Type B pancreatic cell (in vitro differentiated cells): ENCODE results near the gene TBC1D2. TPM values are rescaled to one million over a fixed set of nuclear protein-coding genes. Genes with fewer than 3 reads are reported as not detected.
"Not testable (repeated sequence)": the region's sequence is repeated elsewhere in the genome, so short reads cannot be mapped to it uniquely, and the experiment has no call there.

ENCODE experiments used
- DNase-seq: peaks from one replicate; pipeline ENCODE4 v3.0.0; 2021; ENCODE audit warnings: mixed read lengths; ENCODE audit not compliant: unreplicated experiment; ENCODE audit errors: extremely low spot score
- H3K27ac Mint-ChIP-seq: 2 replicates; pipeline ENCODE4 v1.8.0; 2021; ENCODE audit warnings: mild to moderate bottlenecking, mixed read lengths
- H3K27me3 Mint-ChIP-seq: 2 replicates; pipeline ENCODE4 v1.8.0; 2021; ENCODE audit warnings: mixed read lengths
- H3K36me3 Mint-ChIP-seq: 2 replicates; pipeline ENCODE4 v1.8.0; 2021; ENCODE audit warnings: mixed read lengths
- H3K4me1 Mint-ChIP-seq: one replicate; pipeline ENCODE4 v1.8.0; 2021; ENCODE audit warnings: mixed read lengths; ENCODE audit not compliant: unreplicated experiment
- H3K4me3 Mint-ChIP-seq: 2 replicates; pipeline ENCODE4 v1.8.0; 2021; ENCODE audit warnings: mild to moderate bottlenecking, mixed read lengths
- H3K9me3 Mint-ChIP-seq: 2 replicates; pipeline ENCODE4 v1.8.0; 2021; ENCODE audit warnings: mixed read lengths
- CTCF ChIP-seq: fragments of 200-600 bp; sonication (generic); conservative IDR thresholded peaks from 2 replicates; pipeline ENCODE4 v1.5.0; 2021; ENCODE audit warnings: antibody characterized with exemption, mild to moderate bottlenecking
- total RNA-seq: library from RNA; stranded (reverse); gene quantifications from 2 replicates; pipeline ENCODE4 v1.2.1, GENCODE V29; 2021; ENCODE audit warnings: low replicate concordance

TBC1D2 gene
- total RNA-seq, 1 donor from 2014 or later, result 9.4 TPM

- Mint-ChIP-seq H3K4me1 (peaks cover 7% of the 10 kb centered on the region), H3K36me3 (no peaks in the 10 kb centered on the region), H3K27ac (no peak overlapping the region), H3K9me3 (no peaks in the 10 kb centered on the region), H3K27me3 (no peaks in the 10 kb centered on the region), H3K4me3 (no peak overlapping the region)
- no peak for DNase-seq
- no peak for TF ChIP-seq CTCF
Observed at GRCh38 chr9:98288881-98289280, 33.4 kb upstream of the TBC1D2 start.

GRCh38 chr9:98287384-98287783 lies 31.9 kb upstream of the TBC1D2 start:
- TF ChIP-seq CTCF, result no peak
- H3K27me3 Mint-ChIP-seq, result peaks cover 3% of the 10 kb centered on the region
- H3K4me1 Mint-ChIP-seq, result peaks cover 11% of the 10 kb centered on the region
- H3K4me3 Mint-ChIP-seq, result no peak overlapping the region
- no peak for DNase-seq
- H3K27ac Mint-ChIP-seq, result no peak overlapping the region
- H3K36me3 Mint-ChIP-seq, result no peaks in the 10 kb centered on the region
- no peaks in the 10 kb centered on the region for H3K9me3 Mint-ChIP-seq

- DNase-seq, result no peak
- Mint-ChIP-seq H3K36me3 (no peaks in the 10 kb centered on the region), H3K4me1 (peaks cover 24% of the 10 kb centered on the region), H3K4me3 (no peak overlapping the region), H3K9me3 (no peaks in the 10 kb centered on the region), H3K27me3 (peaks cover 16% of the 10 kb centered on the region), H3K27ac (no peak overlapping the region)
- no peak for TF ChIP-seq CTCF
Observed at GRCh38 chr9:98285446-98285845, 30.0 kb upstream of the TBC1D2 start.

- no peak for DNase-seq
- peaks cover 22% of the 10 kb centered on the region for H3K27me3 Mint-ChIP-seq
- no peaks in the 10 kb centered on the region for H3K36me3 Mint-ChIP-seq
- no peaks in the 10 kb centered on the region for H3K9me3 Mint-ChIP-seq
- H3K27ac Mint-ChIP-seq, result no peak overlapping the region
- no peak for TF ChIP-seq CTCF
- H3K4me1 Mint-ChIP-seq, result peaks cover 26% of the 10 kb centered on the region
- no peak overlapping the region for H3K4me3 Mint-ChIP-seq
Observed at GRCh38 chr9:98284754-98285153, 29.3 kb upstream of the TBC1D2 start.

- not testable (repeated sequence) for H3K4me3 Mint-ChIP-seq, H3K9me3 Mint-ChIP-seq, H3K36me3 Mint-ChIP-seq, DNase-seq, H3K27ac Mint-ChIP-seq
- Mint-ChIP-seq H3K4me1 (peaks cover 18% of the 10 kb centered on the region), H3K27me3 (peaks cover 33% of the 10 kb centered on the region)
Observed at GRCh38 chr9:98283143-98283542, 27.7 kb upstream of the TBC1D2 start.

- Mint-ChIP-seq H3K4me3 (no peak overlapping the region), H3K36me3 (no peaks in the 10 kb centered on the region), H3K9me3 (no peaks in the 10 kb centered on the region), H3K27ac (no peak overlapping the region), H3K4me1 (peaks cover 18% of the 10 kb centered on the region), H3K27me3 (peaks cover 44% of the 10 kb centered on the region)
- no peak for TF ChIP-seq CTCF
- no peak for DNase-seq
Observed at GRCh38 chr9:98281281-98281680, 25.8 kb upstream of the TBC1D2 start.
